DND-41 (cell line): Measurements from ENCODE around the gene THUMPD3.

Experiments
- ATAC-seq: fragments of 200-7000 bp; cut with Tn5 transposase; 3 replicates; pipeline ENCODE4 v1.9.1; 2021; ENCODE audit warnings: low read depth; ENCODE audit not compliant: insufficient read depth
- DNase-seq: peaks from one replicate; pipeline ENCODE4 v3.0.0-alpha.2; 2020
- H2AFZ ChIP-seq: 2 replicates; pipeline ENCODE4 v1.6.0; 2012; ENCODE audit warnings: low read depth, low read length
- H3K27ac ChIP-seq: 2 replicates; pipeline ENCODE4 v1.5.1; 2012; ENCODE audit warnings: low read length, inconsistent platforms
- H3K27me3 ChIP-seq: fragments of 200-600 bp; sonication (generic); 2 replicates; pipeline ENCODE4 v1.6.0; 2012; ENCODE audit warnings: low read length, mild to moderate bottlenecking, inconsistent platforms; ENCODE audit not compliant: insufficient read depth, poor library complexity
- H3K36me3 ChIP-seq: 2 replicates; pipeline ENCODE4 v1.5.1; 2012; ENCODE audit warnings: low read length, inconsistent platforms; ENCODE audit not compliant: insufficient read depth
- H3K4me1 ChIP-seq: 2 replicates; pipeline ENCODE4 v1.5.1; 2012; ENCODE audit warnings: mild to moderate bottlenecking, low read length; ENCODE audit not compliant: insufficient read depth
- H3K4me2 ChIP-seq: 2 replicates; pipeline ENCODE4 v1.6.0; 2012; ENCODE audit warnings: mild to moderate bottlenecking, moderate library complexity, low read length, inconsistent platforms; ENCODE audit not compliant: insufficient read depth
- H3K4me3 ChIP-seq, 2 experiments: fragments of 200-600 bp in 1 of 2; shearing (Covaris generic) in 1 of 2; 2 replicates each; pipeline ENCODE4 v1.5.1; 2012 to 2016; ENCODE audit warnings: inconsistent platforms in 2 of 2, low read length in 2 of 2, mild to moderate bottlenecking in 2 of 2, low read depth in 1 of 2, moderate library complexity in 1 of 2
- H3K79me2 ChIP-seq: 2 replicates; pipeline ENCODE4 v1.6.0; 2012; ENCODE audit warnings: low read length, inconsistent platforms; ENCODE audit not compliant: insufficient read depth
- H3K9ac ChIP-seq: 2 replicates; pipeline ENCODE4 v1.6.0; 2012; ENCODE audit warnings: low read depth, mild to moderate bottlenecking, inconsistent platforms, low read length, moderate library complexity
- H3K9me3 ChIP-seq: 2 replicates; pipeline ENCODE4 v1.5.1; 2012; ENCODE audit warnings: low read length, moderate library complexity, mild to moderate bottlenecking, inconsistent platforms; ENCODE audit not compliant: insufficient read depth, severe bottlenecking
- H4K20me1 ChIP-seq: 2 replicates; pipeline ENCODE4 v1.6.0; 2012; ENCODE audit warnings: low read length; ENCODE audit not compliant: insufficient read depth
- EZH2 ChIP-seq: IDR thresholded peaks from 3 replicates; pipeline ENCODE4 v1.6.1; 2012; ENCODE audit warnings: borderline replicate concordance, low read depth, mild to moderate bottlenecking, moderate library complexity, low read length, inconsistent platforms; ENCODE audit not compliant: severe bottlenecking
- TF ChIP-seq, protein P1 (sequence below): IDR thresholded peaks from 2 replicates; pipeline ENCODE4 v1.5.1; 2012; ENCODE audit warnings: borderline replicate concordance, low read length, moderate library complexity, mild to moderate bottlenecking; ENCODE audit not compliant: poor library complexity, severe bottlenecking; ENCODE audit errors: extremely low read depth

Gene THUMPD3

DNA sequence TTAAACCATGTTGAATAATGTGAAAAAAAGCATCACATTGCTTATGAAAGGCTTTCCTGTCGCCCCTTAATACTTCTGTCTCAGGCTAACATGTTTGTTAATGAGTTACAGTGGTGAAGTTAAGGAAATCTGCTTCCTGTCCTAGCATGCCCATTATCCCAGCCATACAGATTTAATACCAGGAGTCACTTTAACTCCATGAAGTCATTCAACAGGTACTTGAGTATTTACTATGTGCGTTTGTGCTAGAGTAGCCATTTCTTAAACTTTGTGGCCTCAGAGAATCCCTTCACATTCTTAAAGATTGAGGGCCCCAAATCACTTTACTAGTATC lies 24.4 kb downstream of the THUMPD3 start:
- Histone ChIP-seq H3K4me2 (no peak overlapping the region), H3K36me3 (peaks cover 98% of the 10 kb centered on the region), H3K4me3 (no peak overlapping the region), H3K79me2 (peaks cover 45% of the 10 kb centered on the region), H3K4me1 (no peaks in the 10 kb centered on the region), H3K27ac (no peak overlapping the region), H3K9me3 (no peaks in the 10 kb centered on the region), H3K9ac (no peak overlapping the region), H2AFZ (no peak overlapping the region), H3K27me3 (no peaks in the 10 kb centered on the region), H4K20me1 (peaks cover 51% of the 10 kb centered on the region; the same call in 1 of the 2 replicates)
- ATAC-seq: no peak
- no peak for TF ChIP-seq EZH2
- TF ChIP-seq, protein P1, sequence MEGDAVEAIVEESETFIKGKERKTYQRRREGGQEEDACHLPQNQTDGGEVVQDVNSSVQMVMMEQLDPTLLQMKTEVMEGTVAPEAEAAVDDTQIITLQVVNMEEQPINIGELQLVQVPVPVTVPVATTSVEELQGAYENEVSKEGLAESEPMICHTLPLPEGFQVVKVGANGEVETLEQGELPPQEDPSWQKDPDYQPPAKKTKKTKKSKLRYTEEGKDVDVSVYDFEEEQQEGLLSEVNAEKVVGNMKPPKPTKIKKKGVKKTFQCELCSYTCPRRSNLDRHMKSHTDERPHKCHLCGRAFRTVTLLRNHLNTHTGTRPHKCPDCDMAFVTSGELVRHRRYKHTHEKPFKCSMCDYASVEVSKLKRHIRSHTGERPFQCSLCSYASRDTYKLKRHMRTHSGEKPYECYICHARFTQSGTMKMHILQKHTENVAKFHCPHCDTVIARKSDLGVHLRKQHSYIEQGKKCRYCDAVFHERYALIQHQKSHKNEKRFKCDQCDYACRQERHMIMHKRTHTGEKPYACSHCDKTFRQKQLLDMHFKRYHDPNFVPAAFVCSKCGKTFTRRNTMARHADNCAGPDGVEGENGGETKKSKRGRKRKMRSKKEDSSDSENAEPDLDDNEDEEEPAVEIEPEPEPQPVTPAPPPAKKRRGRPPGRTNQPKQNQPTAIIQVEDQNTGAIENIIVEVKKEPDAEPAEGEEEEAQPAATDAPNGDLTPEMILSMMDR: no peak
- no peak for DNase-seq

DNA sequence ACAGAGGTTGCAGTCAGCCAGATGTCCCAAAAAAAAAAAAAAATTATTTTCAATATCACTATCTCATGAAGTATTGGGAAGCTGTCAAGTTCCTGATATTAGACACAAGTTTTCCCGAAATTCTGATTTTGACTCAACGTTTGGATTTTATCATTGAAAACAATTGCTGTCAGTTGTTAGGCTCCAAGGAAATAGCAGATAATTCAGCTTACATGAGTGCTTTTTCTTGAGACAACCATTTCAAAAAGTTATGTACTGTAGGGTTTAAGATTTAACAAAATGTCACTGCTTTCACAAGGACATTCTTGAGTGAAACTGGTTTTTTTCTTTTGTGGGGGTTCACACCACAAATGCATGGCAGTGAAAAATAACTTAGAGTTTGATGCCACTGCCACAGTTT lies 25.3 kb downstream of the THUMPD3 start:
- DNase-seq (no peak), ATAC-seq (no peak)
- Histone ChIP-seq H3K36me3 (peaks cover 98% of the 10 kb centered on the region), H3K4me1 (0 out of 2 replicates have a peak, but pooled peaks cover under 1% of the 10 kb centered on the region), H3K9me3 (no peaks in the 10 kb centered on the region), H2AFZ (no peak overlapping the region), H3K4me3 (no peak overlapping the region), H3K79me2 (peaks cover 54% of the 10 kb centered on the region), H3K9ac (no peak overlapping the region), H3K4me2 (no peak overlapping the region), H3K27me3 (no peaks in the 10 kb centered on the region), H3K27ac (no peak overlapping the region), H4K20me1 (peaks cover 60% of the 10 kb centered on the region; the same call in 1 of the 2 replicates)
- TF ChIP-seq, protein P1: no peak
- no peak for TF ChIP-seq EZH2

DNA sequence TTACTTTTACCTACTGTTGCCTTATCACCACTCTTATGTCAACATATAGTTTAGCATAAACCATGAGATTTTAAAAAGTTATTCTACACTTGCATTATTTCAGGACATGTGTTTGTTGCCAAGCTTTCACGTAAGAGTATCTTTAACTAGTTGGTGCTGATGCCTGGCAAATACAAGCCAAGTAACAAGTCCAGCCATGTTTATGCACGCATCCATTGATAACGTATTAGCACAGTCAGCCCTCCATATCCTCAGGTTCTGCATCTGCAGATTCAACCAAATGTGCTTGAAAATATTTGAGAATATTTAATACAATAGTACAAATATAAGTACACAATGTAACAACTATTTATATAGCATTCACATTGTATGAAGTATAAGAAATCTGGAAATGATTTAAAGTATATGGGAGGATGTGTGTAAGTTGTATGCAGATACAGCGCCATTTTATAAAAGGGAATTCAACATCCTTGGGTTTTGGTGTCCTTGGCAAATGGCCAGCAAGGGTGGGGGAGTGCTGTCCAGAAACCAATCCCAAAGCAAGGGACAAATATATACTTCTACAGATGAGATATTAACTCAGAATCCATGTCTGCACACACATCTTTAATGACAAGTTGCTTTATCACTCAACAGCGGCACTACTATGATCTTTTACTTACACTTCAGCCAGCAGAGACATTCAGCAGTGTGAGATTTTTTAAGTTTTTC lies 25.9 kb downstream of the THUMPD3 start:
- H3K4me2 ChIP-seq: no peak overlapping the region
- H3K4me3 ChIP-seq: no peak overlapping the region
- no peak overlapping the region for H3K9ac ChIP-seq
- ATAC-seq: no peak
- H3K27me3 ChIP-seq: no peaks in the 10 kb centered on the region
- H3K9me3 ChIP-seq: no peaks in the 10 kb centered on the region
- H4K20me1 ChIP-seq: peaks cover 65% of the 10 kb centered on the region; the same call in 1 of the 2 replicates
- peaks cover 98% of the 10 kb centered on the region for H3K36me3 ChIP-seq
- no peak overlapping the region for H2AFZ ChIP-seq
- peaks cover 6% of the 10 kb centered on the region; the same call in 1 of the 2 replicates for H3K4me1 ChIP-seq
- H3K79me2 ChIP-seq: peaks cover 60% of the 10 kb centered on the region
- DNase-seq: no peak
- no peak overlapping the region for H3K27ac ChIP-seq
- TF ChIP-seq EZH2: no peak
- TF ChIP-seq, protein P1: no peak
